Cardiac fibroblast (primary cell): ENCODE measurements around the gene COL9A3.

Experiments used
- DNase-seq, 2 donors: peaks; one replicate each; pipeline versions ENCODE4 v3.0.0 to v3.0.0-alpha.2; 2010; ENCODE audit warnings: low read depth in 2 of 2
- H3K4me3 ChIP-seq, 2 donors: replicated peaks in 1 of 2; 1 replicate in 1 of 2; 2 replicates in 1 of 2; pipeline ENCODE4 v1.5.1; 2011; ENCODE audit warnings: low read depth in 2 of 2, low read length in 2 of 2, mild to moderate bottlenecking in 2 of 2, moderate library complexity in 1 of 2
- CTCF ChIP-seq: IDR thresholded peaks from one replicate; pipeline ENCODE4 v1.5.1; 2011; ENCODE audit warnings: low read depth, mild to moderate bottlenecking, low read length, inconsistent platforms

The COL9A3 gene

GRCh38 chr20:62878244-62879038, 61.6 kb downstream of the COL9A3 start:
- no peak overlapping the region for H3K4me3 ChIP-seq
- DNase-seq, result no peak
- no peak for TF ChIP-seq CTCF

DNA sequence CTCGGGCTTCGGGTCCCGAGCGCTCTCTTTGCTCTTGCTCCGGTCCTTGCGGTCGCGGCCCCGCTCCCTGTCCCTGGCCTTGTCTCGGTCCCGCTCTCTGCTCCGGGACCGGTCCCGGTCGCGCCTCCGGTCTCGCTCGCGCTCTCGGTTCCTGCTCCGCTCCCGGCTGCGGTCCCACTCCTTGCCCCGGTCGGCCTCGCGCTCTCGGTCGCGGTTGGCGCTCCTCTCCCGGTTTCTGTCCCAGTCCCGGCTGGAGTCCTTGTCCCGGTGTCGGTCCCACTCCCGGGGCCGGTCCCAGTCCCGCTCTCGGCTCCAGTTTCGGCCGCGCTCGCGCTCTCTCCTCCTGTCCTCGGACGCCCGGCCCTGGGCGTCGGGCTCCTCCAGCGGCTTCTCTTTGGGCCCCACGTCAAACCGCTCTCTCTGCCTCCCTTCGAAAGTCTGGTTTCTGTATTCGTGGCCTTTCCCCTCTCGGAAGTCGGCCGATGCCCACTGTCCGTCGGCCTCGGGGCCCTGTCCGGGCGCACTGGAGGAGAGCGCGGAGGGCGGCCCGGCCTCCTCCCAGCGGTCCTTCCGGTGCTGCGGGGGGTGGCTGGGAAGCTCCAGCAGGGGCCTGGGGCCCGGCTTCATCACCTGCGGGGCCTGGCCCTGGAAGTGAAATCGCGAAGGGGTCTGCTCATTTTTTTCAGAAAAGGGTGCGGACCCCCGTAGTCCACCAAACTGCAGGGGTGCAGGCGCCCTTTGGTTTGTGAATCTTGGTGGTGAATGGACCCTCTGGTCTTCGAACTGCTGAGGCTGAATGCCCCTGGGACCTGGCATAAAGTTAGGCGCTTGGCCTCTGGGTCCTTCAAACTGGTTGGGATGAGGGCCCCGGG, 62.7 kb downstream of the COL9A3 start:
- peak overlapping the region in 1 of 2 donors; percentile 0 for H3K4me3 ChIP-seq
- no peak for DNase-seq
- TF ChIP-seq CTCF, result no peak

DNA sequence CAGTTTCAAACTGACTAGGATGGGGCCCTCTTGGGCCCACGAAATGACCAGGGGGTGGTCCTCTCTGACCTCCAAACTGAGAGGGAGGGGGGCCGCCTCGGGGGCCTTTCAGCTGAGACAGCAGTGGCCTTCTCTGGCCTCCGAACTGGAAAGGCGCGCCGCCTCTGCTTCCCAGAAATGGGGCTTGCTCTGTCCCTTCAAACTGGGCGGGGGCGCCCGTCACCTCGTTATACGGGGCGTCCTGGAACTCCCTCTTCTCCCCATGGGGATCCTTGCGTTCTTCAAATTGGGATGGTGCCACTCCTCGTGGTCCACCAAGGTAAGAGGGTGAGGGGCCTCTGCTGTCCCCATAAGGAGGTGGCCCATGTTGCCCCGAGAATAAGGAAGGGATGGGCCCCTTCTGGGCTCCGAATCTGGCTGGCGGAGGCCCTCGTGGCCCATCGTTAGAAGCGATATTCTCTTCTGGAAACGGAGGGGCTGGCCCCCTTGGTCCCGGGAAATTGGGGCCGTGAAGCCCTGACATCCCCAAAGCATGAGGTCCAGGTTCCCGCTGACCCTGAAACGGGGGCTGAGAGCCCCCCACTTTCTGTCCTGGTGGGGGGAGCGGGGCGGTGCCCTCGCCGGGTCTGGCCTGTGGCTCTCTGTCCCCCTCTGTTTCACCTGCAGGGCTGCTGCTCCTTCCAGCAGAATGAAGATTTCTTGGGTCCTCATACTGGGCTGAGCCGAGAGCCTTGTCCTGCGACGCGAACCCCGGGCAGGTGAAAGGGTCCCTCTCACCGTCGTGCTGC, 63.5 kb downstream of the COL9A3 start:
- DNase-seq, result no peak
- H3K4me3 ChIP-seq, result no peak overlapping the region
- no peak for TF ChIP-seq CTCF

DNA sequence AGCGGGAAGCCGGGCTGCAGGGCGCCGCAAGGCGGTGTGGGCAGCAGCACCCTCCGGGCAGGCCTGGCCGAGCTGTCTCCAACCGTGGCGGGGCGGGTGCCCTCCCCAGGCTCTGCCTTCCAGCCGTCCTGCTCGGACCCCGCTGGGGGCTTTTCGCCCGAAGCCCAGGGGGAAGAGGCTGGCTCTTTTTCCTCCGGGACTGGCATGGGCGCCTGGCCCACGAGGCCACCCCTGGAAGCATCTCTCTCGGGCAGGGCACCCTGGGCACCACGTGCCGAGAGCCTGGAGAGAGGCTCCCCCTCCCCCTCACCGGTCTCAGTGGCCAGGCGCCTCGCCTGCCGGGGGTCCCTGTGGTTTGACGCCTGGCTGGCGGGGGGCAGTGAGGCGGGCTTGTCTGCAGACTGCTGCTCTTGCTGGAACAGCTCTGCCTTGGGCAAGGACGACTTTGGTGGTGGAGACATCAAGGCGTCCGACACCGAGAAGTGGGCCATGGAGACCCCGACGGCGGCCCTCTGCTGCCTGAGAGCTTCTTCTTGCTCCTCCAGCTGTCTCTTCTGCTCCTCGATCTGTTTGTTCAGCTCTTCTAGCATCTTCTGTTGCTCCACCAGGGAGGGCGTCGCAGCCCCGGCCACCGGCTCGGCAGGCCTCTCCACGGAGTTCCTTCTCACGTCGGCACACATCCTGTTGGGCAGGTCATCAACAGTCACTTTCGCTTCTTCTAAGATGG, 64.2 kb downstream of the COL9A3 start:
- no peak for TF ChIP-seq CTCF
- DNase-seq, result no peak
- no peak overlapping the region for H3K4me3 ChIP-seq

DNA sequence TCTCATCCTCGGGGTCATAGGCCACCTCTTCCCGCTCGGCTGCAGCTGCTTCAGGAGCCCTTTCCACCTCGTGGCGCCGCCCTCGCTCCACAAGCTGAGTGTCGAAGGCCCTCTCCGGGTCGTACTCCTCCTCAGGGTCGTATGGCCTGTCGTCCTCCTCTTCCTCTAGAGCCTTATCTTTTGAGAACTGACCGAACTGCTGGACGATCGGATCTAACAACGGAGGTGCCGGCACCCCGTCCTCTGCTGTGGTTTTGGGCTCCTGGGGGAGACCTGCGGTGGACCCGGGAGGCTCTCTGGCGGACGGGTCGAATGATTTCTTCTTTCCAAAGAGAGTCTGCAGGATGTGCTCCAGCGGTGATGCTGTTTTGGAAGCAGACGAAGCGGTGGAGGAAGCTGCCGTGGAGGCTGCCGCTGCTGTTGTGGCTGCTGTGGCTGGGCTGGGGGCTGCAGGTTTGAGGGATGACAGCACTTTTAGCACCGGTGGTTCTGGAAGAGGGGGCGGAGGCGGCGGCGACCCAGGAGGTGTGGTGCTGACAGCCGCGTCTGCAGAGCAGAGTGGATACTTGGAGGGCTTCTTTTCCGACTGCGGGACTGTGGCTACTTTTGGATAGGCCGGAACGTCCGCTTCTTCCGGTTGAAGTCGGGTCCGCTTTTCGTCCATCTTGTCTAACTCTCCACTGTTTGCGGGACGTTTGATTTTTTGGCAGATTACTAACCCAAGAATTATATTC, 65.0 kb downstream of the COL9A3 start:
- DNase-seq, result no peak
- TF ChIP-seq CTCF, result no peak

More for the DNA sequence above, 65.0 kb downstream of the COL9A3 start:
- no peak overlapping the region for H3K4me3 ChIP-seq
